ENCODE data around the gene KDSR.
A peak's percentile ranks its signal among the peaks of the same experiment; 100 is the strongest.

KDSR gene

GRCh38 chr18:63317982-63318888, 48.8 kb downstream of the KDSR start:
- DNase-seq (ENCODE audit: low read depth): peak; percentile 80
- H3K4me3 ChIP-seq (ENCODE audit: low read depth, low read length): peak overlapping the region; percentile 74
- TF ChIP-seq, protein P1, sequence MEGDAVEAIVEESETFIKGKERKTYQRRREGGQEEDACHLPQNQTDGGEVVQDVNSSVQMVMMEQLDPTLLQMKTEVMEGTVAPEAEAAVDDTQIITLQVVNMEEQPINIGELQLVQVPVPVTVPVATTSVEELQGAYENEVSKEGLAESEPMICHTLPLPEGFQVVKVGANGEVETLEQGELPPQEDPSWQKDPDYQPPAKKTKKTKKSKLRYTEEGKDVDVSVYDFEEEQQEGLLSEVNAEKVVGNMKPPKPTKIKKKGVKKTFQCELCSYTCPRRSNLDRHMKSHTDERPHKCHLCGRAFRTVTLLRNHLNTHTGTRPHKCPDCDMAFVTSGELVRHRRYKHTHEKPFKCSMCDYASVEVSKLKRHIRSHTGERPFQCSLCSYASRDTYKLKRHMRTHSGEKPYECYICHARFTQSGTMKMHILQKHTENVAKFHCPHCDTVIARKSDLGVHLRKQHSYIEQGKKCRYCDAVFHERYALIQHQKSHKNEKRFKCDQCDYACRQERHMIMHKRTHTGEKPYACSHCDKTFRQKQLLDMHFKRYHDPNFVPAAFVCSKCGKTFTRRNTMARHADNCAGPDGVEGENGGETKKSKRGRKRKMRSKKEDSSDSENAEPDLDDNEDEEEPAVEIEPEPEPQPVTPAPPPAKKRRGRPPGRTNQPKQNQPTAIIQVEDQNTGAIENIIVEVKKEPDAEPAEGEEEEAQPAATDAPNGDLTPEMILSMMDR (IDR thresholded peaks at IDR 0.05; ENCODE audit: low read depth, low read length, missing control alignments): peak; percentile 97

GRCh38 chr18:63317556-63317946, 49.5 kb downstream of the KDSR start:
- TF ChIP-seq, protein P1 (IDR thresholded peaks at IDR 0.05; ENCODE audit: low read depth, low read length, missing control alignments): no peak
- H3K4me3 ChIP-seq (ENCODE audit: low read depth, low read length): peak overlapping the region; percentile 74
- no peak for DNase-seq (ENCODE audit: low read depth)

DNA sequence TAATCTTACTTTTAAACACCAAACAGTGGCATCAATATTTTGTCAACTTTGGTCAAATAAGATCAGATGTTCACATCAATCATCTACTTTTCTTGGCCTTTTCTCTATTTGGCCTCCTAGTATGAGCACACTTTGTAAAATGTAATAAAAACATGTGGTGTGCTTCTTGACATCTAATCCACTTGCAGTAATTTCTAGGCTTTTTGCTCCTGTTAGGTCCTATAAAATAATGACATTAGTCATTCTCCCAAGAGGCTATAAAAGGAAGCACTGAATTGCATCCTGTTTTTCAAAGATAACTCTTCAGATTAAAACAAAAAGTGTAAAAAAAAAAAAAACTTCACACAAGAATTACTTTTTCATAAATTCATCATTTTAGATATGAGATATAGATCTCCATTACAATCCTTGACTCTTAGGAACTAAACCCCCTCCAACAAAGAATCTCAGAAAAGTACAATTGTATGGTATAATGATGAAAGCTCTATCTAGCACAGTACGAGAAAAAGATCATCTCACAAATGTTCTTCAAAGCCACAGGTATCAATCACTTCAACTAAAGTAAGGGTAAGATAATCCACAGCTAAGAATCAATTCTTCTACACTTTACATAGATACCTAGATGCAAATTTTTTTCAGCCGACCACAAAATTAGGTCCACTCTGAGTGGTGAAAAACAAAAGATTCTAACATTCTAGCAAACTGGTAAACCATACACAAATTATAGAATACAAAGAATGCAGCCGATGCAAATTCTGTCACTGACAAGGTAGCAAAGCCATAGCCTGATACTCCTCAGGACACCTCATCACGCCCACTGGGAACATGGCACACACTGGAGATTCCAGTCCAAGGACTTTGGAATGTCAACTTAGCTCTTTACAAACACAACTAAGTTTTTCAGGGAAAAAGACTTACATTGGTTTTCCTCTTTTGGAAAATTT, 50.1 kb downstream of the KDSR start:
- TF ChIP-seq, protein P1 (IDR thresholded peaks at IDR 0.05; ENCODE audit: low read depth, low read length, missing control alignments): no peak
- DNase-seq (ENCODE audit: low read depth): no peak
- H3K4me3 ChIP-seq (ENCODE audit: low read depth, low read length): peak overlapping the region; percentile 74

DNA sequence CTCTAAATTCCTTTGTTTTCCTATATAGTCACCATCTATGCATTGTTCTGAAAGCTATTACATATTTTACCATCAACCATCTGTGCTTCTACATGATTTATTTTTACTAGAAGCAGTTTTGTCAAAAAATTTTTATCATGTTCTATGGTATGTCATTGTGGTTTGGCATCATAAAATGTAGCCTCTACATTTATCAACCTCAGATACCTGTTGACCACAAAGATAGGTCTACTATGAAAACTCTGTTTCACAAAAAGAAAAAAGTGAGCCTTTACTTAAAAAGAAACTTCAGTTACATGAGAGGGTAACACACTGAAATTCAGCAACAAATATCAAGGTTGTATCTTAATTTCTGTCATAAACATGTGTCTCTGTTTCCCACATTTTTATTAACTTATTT, 51.1 kb downstream of the KDSR start:
- H3K4me3 ChIP-seq (ENCODE audit: low read depth, low read length): peak overlapping the region; percentile 74; the same call in 1 of the 2 replicates
- TF ChIP-seq, protein P1 (IDR thresholded peaks at IDR 0.05; ENCODE audit: low read depth, low read length, missing control alignments): no peak
- no peak for DNase-seq (ENCODE audit: low read depth)

- no peak for DNase-seq (ENCODE audit: low read depth)
- TF ChIP-seq, protein P1 (IDR thresholded peaks at IDR 0.05; ENCODE audit: low read depth, low read length, missing control alignments): no peak
- peak overlapping the region; percentile 74 for H3K4me3 ChIP-seq (ENCODE audit: low read depth, low read length)
These were observed 51.8 kb downstream of the KDSR start for GRCh38 chr18:63315131-63315662.

DNA sequence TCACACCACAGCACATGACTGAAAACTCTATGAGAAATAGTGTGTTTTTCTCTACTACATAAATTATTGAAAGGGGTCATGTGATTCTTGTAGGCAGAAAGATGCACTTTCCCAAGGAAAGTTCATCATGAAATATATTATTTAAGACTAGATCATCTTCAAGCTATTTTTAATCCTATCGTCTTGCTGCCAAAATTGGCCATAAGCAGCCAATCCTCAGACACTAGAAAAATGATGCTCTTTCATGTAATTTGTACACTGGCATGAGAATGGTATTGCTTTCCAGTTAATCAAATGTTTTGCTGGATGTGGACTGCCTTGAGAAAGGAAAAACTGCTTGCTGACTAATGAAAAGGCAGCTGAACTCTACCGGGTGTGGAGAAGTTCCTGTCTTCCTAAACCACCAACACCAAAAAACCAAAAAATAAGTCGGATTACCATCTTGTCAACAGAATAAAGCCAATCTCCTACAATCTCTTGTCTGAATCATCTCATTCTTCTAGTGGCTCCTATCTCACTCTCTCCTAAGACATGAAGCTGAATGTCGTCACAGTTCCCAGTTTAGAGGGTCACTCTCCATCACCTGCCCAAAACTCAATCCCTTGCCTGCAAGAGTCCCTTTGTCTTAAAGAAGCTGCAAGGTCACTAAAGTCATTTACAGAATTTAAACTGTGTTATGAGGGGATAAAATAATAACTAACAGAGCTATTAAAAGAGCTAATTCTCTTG, 52.8 kb downstream of the KDSR start:
- TF ChIP-seq, protein P1 (IDR thresholded peaks at IDR 0.05; ENCODE audit: low read depth, low read length, missing control alignments): no peak

More for the DNA sequence above, 52.8 kb downstream of the KDSR start:
- H3K4me3 ChIP-seq (ENCODE audit: low read depth, low read length): peak overlapping the region; percentile 74
- DNase-seq (ENCODE audit: low read depth): no peak

Data from GM12864 (cell line).